ENCODE measurements around the gene TNFAIP2. TPM values are rescaled to one million over a fixed set of nuclear protein-coding genes. Genes with fewer than 3 reads are reported as not detected.

TNFAIP2 gene
- total and polyA plus RNA-seq, 4 donors = 8.9 to 32.0 (median 22.4) TPM

DNA sequence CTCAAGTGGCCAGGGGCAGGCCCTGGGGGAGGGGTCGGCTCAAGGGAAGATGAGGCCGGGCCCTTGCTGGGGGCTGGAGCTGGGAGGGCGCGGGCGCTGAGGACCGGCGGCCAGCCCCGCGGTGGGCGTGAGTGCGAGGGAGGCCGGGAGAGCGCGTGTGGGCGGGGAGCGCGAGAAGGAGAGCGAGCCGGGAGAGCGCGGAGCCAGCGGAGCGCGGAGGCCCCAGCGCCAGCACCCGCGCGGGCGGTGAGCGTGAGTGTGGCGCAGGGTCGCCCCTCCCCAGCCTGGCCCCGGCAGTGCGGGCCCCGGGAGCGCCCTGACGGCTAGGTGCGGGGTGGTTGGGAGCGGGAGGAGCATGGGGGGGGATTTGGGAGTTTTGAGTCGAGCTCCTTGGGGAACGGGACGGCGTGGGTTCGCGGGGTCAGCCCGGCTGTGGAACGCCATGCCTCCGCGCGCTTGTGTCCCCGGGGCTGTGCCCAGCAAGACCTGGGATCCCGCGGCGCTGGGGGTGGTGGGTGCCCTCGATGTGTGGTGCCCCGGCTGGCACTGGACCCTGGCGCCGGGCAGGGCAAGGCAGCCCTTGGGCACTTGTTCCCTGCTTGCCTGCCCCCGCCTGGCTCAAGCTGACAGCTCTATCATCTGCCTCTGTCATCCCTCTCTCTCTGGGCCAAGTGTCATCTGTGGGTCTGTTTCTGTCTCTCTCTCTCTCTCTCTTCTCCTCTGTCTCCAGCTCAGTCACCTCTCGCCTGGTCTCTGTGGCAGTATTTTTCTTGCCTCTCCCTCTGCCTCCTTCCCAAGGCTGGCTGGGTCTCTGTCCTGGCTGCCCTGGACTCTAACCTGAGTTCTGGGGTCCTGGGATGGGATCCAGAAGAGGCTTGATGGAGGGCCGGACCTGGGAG lies 39.0 kb upstream of the TNFAIP2 start, which contains the start of gene LBHD2:
LBHD2 (plus strand) TSS at position 190 of the 899 bp plus-strand sequence. CDS start 1,803 bp downstream, outside the sequence.
- H3K9me3 ChIP-seq (ENCODE audit: control insufficient read depth in 4 of 4, low read length in 3 of 4) = no peaks in the 10 kb centered on the region
- WGBS = 21% methylated on average over 61 of the region's 61 CpGs
- H3K4me3 ChIP-seq (ENCODE audit: low read depth in 1 of 3, low read length in 3 of 3) = peak within 1 kb of the TSS in 1 of 3 donors; percentile 8
- TF ChIP-seq HNF4A (conservative IDR thresholded peaks at IDR 0.05) (no peak), EGR1 (IDR thresholded peaks at IDR 0.05; ENCODE audit: low read depth in 2 of 2) (no peak), HNF4G (IDR thresholded peaks at IDR 0.05) (no peak), SP1 (IDR thresholded peaks at IDR 0.05) (no peak), YY1 (IDR thresholded peaks at IDR 0.05) (no peak), TAF1 (conservative IDR thresholded peaks at IDR 0.05) (no peak), RXRA (IDR thresholded peaks at IDR 0.05) (no peak), JUND (IDR thresholded peaks at IDR 0.05) (no peak), FOXA1 (IDR thresholded peaks at IDR 0.05) (no peak), FOXA2 (IDR thresholded peaks at IDR 0.05) (no peak), GABPA (IDR thresholded peaks at IDR 0.05 in 1 of 2, conservative IDR thresholded peaks at IDR 0.05 in 1 of 2) (no peak)
- TF ChIP-seq, protein P1, sequence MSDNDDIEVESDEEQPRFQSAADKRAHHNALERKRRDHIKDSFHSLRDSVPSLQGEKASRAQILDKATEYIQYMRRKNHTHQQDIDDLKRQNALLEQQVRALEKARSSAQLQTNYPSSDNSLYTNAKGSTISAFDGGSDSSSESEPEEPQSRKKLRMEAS (IDR thresholded peaks at IDR 0.05) = no peak
- TF ChIP-seq, protein P2, sequence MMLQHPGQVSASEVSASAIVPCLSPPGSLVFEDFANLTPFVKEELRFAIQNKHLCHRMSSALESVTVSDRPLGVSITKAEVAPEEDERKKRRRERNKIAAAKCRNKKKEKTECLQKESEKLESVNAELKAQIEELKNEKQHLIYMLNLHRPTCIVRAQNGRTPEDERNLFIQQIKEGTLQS (IDR thresholded peaks at IDR 0.05) = no peak
- TF ChIP-seq, protein P3, sequence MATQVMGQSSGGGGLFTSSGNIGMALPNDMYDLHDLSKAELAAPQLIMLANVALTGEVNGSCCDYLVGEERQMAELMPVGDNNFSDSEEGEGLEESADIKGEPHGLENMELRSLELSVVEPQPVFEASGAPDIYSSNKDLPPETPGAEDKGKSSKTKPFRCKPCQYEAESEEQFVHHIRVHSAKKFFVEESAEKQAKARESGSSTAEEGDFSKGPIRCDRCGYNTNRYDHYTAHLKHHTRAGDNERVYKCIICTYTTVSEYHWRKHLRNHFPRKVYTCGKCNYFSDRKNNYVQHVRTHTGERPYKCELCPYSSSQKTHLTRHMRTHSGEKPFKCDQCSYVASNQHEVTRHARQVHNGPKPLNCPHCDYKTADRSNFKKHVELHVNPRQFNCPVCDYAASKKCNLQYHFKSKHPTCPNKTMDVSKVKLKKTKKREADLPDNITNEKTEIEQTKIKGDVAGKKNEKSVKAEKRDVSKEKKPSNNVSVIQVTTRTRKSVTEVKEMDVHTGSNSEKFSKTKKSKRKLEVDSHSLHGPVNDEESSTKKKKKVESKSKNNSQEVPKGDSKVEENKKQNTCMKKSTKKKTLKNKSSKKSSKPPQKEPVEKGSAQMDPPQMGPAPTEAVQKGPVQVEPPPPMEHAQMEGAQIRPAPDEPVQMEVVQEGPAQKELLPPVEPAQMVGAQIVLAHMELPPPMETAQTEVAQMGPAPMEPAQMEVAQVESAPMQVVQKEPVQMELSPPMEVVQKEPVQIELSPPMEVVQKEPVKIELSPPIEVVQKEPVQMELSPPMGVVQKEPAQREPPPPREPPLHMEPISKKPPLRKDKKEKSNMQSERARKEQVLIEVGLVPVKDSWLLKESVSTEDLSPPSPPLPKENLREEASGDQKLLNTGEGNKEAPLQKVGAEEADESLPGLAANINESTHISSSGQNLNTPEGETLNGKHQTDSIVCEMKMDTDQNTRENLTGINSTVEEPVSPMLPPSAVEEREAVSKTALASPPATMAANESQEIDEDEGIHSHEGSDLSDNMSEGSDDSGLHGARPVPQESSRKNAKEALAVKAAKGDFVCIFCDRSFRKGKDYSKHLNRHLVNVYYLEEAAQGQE (IDR thresholded peaks at IDR 0.05) = no peak
- TF ChIP-seq, protein P4, sequence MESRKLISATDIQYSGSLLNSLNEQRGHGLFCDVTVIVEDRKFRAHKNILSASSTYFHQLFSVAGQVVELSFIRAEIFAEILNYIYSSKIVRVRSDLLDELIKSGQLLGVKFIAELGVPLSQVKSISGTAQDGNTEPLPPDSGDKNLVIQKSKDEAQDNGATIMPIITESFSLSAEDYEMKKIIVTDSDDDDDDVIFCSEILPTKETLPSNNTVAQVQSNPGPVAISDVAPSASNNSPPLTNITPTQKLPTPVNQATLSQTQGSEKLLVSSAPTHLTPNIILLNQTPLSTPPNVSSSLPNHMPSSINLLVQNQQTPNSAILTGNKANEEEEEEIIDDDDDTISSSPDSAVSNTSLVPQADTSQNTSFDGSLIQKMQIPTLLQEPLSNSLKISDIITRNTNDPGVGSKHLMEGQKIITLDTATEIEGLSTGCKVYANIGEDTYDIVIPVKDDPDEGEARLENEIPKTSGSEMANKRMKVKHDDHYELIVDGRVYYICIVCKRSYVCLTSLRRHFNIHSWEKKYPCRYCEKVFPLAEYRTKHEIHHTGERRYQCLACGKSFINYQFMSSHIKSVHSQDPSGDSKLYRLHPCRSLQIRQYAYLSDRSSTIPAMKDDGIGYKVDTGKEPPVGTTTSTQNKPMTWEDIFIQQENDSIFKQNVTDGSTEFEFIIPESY (IDR thresholded peaks at IDR 0.05) = no peak
- TF ChIP-seq, protein P5, sequence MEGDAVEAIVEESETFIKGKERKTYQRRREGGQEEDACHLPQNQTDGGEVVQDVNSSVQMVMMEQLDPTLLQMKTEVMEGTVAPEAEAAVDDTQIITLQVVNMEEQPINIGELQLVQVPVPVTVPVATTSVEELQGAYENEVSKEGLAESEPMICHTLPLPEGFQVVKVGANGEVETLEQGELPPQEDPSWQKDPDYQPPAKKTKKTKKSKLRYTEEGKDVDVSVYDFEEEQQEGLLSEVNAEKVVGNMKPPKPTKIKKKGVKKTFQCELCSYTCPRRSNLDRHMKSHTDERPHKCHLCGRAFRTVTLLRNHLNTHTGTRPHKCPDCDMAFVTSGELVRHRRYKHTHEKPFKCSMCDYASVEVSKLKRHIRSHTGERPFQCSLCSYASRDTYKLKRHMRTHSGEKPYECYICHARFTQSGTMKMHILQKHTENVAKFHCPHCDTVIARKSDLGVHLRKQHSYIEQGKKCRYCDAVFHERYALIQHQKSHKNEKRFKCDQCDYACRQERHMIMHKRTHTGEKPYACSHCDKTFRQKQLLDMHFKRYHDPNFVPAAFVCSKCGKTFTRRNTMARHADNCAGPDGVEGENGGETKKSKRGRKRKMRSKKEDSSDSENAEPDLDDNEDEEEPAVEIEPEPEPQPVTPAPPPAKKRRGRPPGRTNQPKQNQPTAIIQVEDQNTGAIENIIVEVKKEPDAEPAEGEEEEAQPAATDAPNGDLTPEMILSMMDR (IDR thresholded peaks at IDR 0.05; ENCODE audit: low read depth, low read length, missing input control) = no peak
- no peak within 1 kb of the TSS for H3K9ac ChIP-seq (ENCODE audit: low read depth in 1 of 2, low read length in 2 of 2)
- no peaks in the 10 kb centered on the region for H3K27me3 ChIP-seq (ENCODE audit: control insufficient read depth in 4 of 4, insufficient read depth in 4 of 4, low read length in 3 of 4)
- peaks cover 3 to 8% (median 4%) of the 10 kb centered on the region in 4 donors for H3K4me1 ChIP-seq (ENCODE audit: control insufficient read depth in 4 of 4, insufficient read depth in 4 of 4, low read length in 3 of 4)
- H3K27ac ChIP-seq (ENCODE audit: low read depth in 1 of 2, low read length in 2 of 2) = no peak within 1 kb of the TSS
- DNase-seq (ENCODE audit: low spot score) = no peak
- H3K36me3 ChIP-seq (ENCODE audit: control insufficient read depth in 4 of 4, insufficient read depth in 3 of 4, low read depth in 1 of 4, low read length in 3 of 4) = no peaks in the 10 kb centered on the region

Measured in liver (tissue), 9 donors.